T-helper 22 cell (primary cell): ENCODE results near the gene CRYBG3.
A peak's percentile ranks its signal among the peaks of the same experiment; 100 is the strongest.
"Not testable (repeated sequence)": the region's sequence is repeated elsewhere in the genome, so short reads cannot be mapped to it uniquely, and the experiment has no call there.

Experiments used
- DNase-seq: peaks from one replicate; pipeline ENCODE4 v3.0.0-alpha.2; 2020; ENCODE audit warnings: low read depth

CRYBG3 gene

DNA sequence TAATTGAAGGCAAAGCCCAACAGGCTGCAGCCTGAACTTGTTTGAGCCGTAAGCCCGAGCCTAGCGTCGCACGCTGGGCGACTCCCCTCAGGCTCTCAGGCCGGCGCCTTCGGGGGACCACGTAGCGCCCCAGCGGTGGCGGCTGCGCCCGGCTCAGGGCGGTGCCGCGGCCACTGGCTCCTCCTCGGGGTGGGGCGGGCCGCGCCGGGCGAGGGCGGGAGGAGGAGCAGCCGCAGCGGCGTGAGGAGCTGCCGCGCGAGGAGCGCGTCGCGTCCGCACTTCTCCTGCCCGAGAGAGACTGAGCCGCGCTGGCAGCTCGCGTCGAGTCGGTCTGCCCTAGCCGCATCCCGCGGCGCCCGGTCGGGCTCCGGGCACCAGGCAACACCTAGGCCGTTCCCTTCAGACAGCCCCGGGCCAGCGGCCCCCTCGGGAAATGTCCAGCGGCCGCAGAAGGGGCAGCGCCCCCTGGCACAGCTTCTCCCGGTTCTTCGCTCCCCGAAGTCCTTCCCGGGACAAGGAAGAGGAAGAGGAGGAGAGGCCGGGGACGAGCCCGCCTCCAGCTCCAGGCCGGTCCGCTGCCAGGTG lies at the start of gene CRYBG3:
Gene CRYBG3 (plus strand): TSS at position 238 of the 585 bp plus-strand sequence. CDS start 196 bp downstream, at position 434.
- peak; percentile 67 for DNase-seq

DNA sequence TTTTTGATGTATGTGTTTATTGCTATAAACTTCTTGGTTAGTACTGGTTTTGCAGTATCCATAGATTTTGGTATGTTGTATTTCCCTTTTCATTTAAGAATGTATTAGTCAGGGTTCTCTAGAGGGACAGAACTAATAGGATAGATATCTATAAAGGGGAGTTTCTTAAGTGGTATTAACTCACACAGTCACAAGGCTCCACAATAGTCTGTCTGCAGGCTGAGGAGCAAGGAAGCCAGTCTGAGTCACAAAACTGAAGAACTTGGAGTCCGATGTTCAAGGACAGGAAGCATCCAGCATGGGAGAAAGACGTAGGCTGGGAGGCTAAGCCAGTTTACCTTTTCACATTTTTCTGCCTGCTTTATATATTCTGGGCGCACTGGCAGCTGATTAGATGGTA lies 48.9 kb upstream of the CRYBG3 start:
- no peak for DNase-seq

DNA sequence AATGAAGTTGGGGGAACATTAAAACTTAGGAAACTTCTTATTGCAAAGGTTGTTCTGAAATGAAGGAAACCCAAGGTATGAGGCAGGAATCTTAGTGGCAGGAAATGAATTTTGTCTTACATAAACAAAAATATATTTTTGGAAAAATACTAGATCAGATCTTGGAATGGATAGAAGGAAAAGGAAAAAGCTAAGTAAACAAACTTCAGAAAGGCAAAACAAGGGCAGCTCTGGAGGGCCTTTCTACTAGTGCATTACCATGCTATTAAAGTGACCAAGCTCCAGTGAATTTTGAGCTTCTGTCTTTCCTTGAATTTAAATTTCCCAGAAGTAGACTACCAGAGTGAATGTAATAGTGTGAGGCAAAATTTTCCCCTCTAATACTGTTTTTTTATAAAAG lies 43.7 kb upstream of the CRYBG3 start:
- DNase-seq = no peak

DNA sequence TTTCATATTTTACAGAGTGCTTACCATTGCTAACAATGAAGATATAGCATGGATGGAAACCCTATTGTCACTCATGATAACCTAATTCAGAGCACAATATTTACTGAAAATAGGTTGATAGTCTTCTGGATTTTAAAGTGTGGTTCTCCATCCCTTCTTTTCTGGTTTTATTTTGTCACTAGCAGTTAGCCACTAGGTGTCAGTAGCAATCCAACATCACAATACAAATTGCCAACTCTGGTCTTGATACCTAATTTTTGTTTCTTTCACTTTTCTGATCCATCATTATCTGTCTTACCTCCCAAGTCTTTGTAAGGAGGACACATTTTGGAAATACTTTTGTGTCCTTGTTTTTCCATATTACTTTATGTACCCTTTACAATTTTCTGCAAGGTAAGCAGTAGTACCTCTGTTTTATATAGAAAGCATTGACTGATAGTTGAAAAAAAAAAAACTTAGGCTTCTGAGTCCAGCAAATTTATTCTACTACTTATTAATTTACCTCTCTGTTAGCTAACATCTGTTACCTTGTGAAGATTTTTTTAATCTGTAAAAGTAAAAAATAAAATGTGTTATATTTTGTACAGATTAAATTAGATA lies 28.3 kb upstream of the CRYBG3 start:
- no peak for DNase-seq

DNA sequence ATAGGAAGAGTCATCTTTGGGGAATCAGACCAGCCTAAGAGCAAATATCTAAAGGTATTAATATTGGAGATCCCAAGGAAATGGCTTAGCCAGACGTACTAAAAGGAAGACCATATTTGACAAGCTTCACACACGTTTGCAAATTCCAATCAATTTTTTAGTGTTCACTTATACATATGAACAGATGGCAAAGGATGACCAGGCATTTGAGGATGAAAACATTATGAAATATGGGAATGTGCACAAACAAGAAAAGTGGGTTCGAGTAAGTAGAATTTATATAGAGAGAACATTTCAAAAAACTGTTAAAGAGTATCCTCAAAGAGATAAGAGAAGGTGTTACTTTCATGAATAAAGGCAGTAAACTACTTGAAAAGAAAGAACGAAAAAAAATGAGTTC lies 25.9 kb upstream of the CRYBG3 start:
- DNase-seq = no peak

DNA sequence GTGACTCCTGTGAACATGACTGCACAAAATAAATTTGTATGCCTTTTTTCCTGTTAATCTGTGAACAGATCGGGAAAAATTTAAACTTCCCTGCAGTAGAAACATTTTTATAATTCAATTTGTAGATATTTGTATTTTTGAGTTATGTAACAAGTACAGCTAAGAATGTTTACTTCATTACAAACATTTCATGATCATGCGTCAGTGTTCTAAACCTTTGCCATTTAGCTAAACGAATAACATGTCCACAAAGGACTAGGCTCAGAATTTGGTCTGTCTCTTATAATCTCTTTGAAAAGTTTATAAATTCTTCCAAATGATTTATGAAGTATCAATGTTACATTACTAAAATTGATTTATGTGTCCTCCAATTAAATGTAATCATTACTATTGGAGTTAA lies 17.3 kb upstream of the CRYBG3 start:
- no peak for DNase-seq

DNA sequence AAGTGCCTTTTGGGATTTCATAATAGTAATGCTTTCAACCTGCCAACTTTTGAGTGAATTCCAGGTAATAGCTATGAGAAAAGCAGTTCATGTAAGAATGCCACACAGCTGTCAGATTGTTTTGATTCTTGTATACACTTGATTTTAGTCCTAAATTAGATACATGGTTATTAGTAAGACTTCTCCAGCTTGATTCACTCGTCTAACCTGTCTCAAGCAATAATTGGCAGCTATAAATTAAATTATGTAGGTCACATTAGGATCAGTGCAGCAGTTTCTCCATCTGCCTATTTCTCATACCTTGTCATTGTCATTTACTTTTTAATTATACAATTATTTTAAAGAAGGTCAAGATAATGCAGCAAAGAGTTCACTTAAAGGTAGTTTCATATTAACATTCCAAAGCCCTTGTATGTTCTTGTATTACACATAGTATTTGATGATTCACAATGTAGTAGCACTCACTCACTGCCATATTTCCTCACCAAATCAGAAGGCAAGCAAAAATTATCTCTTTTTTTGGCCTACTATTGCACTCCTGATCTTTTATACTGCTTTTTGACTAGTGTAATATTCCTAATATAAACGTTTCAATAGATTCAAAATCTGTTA lies 10.9 kb upstream of the CRYBG3 start:
- DNase-seq = no peak

DNA sequence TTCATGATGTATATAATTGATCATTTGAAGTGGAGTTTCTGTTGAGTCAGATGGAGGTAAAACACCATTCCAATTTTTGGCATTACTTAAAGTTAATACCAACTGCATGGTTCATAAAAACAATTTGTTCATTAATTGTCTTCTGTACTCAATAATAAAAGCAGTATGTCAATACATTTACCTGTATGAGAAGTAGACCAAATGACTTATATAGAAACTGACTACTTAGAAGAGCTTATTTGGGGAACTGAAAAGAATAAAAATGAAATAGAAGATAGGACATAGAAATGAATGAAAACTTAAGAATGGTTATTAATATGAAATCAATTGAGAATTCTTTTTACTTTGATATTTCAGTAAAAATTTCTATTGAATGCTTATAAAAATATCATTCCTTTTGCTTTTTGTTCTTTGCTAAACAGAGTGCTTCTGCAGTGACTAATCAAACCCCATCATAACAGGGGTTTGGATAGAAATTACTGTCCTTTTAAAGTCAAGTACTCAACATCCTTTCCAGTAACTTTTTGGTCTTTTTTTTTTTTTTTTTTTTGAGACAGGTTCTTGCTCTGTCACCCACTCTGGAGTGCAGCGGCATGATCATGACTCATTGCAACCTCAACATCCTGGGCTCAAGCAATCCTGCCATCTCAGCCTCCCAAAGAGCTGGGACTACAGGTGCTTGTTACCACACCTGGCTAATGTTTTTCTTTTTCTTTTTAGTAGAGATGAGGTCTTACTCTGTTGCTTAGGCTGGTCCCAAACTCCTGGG lies 6.5 kb upstream of the CRYBG3 start:
- DNase-seq = peak; percentile 29

DNA sequence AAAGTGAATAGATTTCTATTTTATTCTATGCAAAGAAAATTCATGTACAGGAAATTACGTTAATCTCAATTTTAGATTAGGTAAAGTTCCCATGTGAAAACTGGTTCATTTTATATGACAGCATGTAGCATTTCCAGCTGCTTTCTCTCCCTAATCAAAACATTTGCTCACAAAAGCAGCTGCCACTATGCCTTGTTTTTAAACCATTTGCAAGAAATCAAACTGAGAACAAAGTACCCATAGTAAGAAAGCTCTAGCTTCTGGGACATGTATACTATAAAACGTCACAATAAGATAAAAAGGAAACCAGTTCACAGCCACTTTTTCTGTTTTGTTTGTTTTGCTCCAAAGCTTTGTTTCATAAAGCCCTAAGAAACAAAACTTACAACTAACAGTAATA lies 5.0 kb upstream of the CRYBG3 start:
- no peak for DNase-seq

DNA sequence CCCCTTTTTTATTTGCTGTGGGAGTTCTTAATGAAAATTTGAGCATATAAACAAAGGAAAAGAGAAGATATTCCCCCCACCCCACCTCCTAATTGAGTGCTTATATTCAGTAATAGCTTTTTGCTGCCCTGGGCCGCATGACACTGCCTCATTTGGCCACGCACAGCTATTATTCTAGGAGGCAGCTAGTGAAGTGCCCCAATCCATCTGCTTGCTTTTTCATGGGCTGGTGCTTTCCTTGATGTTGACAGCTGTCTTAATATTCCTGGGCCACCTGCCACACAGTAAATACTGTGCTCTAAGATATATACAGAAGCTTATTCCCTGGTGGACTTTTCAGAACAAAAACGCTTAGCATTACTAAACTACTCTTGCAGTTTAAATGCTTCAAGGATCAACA lies 3.8 kb upstream of the CRYBG3 start:
- DNase-seq = no peak

DNA sequence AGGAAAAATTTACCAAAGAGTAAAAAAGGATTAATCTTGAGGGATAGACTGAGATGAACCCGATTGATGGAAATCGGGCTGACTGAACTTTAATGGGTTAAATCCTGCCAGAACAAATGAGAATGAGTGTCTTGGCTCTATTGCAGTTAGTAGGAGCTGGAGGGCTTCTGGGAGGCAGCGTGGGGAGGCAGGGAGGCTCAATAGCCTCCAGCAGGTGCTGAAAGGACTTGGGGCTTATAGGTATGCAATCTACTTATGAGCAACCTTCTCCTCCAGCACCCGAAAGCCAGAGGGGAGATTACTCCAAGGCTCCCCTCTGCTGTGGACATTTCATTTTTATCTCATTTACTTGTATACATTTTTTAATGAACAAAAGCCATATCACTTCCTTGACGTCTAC lies 1.0 kb upstream of the CRYBG3 start:
- no peak for DNase-seq

DNA sequence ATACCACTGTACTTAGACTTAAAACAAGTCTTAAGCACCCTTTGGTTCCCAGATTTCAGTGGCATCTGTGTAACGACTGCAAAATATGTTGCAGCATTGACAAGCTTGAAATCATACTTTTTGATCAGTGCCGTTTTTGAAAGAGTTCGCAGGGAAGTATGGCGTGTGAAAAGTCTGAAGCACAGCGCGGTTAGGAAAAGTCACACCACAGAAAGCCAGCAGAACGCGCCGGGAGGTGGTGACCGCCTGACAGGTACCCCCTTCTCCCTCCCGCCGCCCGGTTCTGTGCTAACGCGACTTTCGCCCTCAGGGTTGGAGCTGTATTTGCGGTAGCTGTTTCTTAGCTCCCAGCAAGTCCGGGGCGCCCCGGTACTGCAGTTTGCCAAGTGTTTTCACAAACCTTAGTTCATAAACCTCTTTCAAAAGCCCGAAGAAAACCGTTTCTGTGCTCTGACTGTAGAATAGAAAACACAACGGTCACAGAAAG lies 481 bp upstream of the CRYBG3 start:
- DNase-seq = peak; percentile 32

DNA sequence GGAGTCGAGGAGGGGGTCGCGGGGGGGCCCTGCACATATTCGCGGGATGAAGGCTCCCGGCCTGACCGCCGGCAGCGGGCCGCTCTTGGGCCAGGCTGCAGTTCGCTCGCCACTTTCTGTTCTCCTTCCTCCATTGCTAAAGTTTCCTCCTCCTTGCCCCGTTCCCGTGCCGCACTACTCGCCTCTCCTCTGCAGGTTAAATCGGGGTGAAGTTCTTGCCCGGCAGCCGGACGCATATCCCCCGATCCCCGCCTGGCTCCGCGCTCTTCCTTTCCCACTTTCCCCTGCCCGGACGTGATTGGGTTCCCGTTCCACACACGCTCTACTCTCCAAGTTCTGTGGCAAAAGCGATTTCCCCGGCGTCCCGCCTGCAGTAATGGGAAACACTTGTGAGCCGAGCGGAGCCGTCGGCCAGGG lies 556 bp downstream of the CRYBG3 start:
- DNase-seq = no peak

DNA sequence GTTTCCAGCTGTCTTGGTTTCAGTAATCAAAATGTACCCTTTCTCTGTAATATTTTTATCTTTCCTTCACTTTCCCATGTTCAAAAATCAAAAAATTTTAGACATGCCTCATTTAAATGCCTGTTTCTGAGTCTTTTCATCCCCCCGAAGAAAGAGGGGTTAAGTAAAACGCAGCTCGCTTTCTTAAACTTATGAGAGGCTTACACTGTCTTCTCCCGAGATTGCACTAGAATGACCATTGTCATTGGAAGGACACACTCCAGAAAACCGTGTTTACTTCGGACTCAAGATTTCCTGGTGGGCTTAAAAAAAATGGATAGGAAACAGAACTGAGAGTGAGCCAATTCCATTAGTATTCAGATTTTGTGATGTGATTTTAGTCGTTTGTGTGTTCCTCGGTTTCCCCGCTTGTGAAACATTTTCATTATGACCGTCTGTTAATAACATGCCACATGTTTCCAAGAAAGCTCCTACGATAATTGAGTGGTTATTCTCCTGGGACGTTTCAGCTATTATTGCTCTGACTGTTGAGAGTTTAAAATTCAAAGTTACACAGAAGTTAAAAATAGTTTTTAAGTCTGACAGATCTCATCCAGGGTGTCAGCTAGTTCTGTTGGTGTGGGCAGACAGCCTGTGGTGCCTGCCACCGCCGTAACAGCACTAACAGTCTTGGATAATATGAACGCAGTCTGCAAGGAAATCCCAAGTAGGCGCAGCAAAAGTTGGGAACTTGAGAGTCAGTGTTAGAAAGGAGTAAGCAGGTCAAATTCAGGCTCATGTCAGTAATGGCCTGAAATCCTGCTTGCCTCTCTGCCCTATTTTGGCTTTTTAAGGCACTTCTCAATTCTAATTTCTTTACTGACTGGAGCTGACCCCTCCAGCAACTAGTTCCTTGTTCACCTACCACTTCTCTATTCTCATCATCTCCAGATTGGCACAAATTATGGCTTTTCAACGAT lies 1.5 kb downstream of the CRYBG3 start:
- no peak for DNase-seq

DNA sequence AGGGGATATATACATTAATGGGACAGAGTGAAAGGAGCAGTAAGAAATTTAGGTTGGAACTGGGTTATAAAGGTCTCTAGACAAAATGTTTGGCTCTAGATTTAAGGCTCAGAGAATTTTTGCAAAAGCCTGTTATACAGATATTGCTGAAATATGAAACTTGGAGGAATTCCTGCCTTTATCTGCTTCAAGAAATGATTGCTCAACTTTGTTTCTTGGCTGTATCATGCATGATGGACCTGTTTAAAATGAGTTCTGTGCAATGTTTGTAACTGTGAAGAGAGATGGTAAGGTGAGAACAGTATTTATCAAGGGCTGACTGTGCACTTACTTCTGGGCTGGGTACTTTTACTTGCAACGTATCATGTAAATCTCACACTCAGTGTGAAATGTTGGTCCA lies 3.3 kb downstream of the CRYBG3 start:
- DNase-seq = no peak

DNA sequence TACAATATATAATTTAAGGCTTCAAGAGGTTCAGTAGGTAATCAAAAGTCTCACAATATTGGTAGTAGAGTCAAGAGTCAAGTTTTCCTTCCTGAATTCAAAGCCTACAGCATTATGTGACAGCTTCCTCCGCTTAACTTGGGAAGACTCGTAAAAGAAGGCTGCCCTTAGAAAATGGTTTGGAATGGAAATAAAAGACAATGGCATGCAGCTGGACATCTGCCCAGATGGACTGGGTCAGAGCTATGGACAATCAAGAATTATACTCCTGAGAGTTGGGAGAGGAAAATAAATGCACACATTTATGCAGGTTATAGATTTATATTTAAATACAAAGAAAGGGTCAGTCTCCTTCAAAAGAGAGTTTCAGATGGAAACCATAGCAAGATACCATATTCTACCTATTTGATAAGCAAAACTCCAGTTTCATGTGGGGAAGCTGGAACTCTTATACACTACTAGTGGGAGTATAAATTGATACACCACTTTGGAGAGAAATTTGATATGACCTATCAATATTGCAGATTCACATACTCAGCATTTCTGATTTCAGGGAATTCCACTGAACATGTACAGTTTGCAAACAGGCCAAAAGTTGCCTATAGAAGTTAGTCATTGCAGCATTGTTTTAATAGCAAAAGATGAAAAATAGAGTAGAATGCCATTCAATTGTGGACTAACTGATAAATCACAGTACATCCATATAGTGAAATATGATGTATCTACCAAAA lies 6.1 kb downstream of the CRYBG3 start:
- DNase-seq = no peak

DNA sequence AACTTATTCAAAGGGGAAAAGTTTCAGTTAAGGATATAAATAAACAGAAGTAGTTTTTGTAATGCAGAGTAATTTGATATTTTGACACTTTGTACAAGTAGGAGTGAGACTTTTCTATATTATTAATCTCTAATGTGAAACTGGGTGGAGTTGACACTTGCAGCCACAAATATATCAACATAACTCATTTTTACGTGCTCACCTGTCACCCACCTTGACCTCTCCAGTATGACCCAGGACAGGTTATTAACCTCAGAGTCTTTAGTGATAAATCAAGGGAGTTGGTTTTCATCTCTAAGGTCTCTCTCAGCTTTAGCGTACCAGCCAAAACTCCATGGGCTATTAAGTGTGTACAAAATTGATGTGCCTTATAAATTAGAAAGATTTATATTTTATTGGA lies 7.4 kb downstream of the CRYBG3 start:
- DNase-seq = no peak

DNA sequence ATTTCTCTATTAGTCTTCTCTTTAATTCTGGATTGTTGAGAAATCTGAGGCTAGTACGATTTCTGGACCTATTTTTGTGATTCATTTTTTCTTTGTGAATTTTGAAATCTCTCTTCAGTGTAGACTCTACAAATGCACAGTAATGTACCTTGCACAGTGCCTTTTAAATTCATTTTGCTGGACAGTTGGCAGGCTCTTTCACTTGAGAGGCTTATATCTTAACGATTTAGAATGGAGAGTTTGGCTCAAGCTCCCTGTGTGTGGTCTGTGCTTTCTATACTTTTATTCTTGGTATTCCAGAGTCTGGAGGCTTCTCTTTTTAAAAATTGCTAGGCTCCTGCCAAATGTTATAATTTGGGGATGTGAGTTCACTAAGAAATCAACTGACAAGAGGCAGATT lies 8.8 kb downstream of the CRYBG3 start:
- DNase-seq = no peak

DNA sequence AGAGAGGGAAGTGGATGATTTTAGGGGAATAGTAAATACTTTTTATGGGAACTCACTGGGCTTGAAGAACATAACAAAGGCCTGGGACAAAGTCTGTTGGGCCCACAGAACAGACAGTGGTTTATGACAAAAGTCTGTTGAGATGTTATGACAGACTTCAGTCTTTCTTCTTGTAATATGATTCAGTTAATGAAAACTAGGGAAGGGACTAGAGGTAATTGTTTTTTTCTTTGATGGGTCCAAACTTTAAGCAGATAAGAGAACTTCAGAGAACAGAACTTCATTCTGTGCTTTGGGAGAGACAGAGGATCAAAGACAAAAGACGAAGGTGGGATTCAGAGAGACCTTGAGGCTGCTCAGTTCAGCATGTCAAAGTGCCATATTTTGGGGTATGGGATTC lies 9.3 kb downstream of the CRYBG3 start:
- no peak for DNase-seq

DNA sequence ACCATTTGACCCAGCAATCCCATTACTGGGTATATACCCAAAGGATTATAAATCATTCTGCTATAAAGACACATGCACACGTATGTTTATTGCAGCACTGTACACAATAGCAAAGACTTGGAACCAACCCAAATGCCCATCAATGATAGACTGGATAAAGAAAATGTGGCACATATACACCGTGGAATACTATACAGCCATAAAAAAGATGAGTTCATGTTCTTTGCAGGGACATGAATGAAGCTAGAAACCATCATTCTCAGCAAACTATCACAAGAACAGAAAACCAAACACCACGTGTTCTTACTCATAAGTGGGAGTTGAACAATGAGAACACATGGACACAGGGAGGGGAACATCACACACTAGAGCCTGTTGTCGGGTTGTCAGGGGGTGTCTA lies 11.4 kb downstream of the CRYBG3 start:
- not testable (repeated sequence) for DNase-seq

DNA sequence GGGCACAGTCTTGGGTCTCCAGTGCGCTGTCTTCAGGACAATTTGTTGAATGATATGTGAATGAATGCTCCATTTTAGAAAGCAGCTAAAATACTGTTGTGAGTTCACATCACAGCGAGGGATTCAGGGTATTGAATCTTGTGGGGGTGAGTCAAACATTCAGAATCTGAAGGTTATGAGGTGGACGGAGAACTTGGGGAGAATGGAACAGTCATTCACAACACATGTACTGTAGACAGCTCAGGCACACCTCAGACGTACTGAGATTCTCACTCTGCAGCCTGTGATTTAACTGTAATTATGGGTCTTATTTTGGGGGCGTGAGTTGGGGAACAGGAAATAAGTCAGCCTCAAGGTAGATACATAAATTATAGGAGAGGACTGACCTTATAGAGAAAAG lies 13.9 kb downstream of the CRYBG3 start:
- DNase-seq = no peak
